ENCODE measurements around the gene SIX3. TPM values are rescaled to one million over a fixed set of nuclear protein-coding genes. Genes with fewer than 3 reads are reported as not detected.

The SIX3 gene
- total RNA-seq, 1 experiment from 2014 or later = 13.2 TPM

- TF ChIP-seq FOXP4 (CRISPR knock-in tag; IDR thresholded peaks at IDR 0.05) (no peak), JAZF1 (CRISPR knock-in tag; IDR thresholded peaks at IDR 0.05) (no peak)
These were observed 5.2 kb upstream of the SIX3 start (continued) for GRCh38 chr2:44936275-44936674.

- H3K4me3 Mint-ChIP-seq = peak overlapping the region; percentile 77
- ATAC-seq (peak; percentile 4), DNase-seq (ENCODE audit: low spot score) (peak; percentile 51)
- no peaks in the 10 kb centered on the region for H3K36me3 Mint-ChIP-seq
- peaks cover 95% of the 10 kb centered on the region for H3K27me3 Mint-ChIP-seq (ENCODE audit: low read depth)
- no peaks in the 10 kb centered on the region for H3K9me3 Mint-ChIP-seq
- TF ChIP-seq TP53 (CRISPR knock-in tag; IDR thresholded peaks at IDR 0.05) (peak; percentile 22; the same call in 1 of the 2 replicates), NR3C1 (CRISPR knock-in tag; conservative IDR thresholded peaks at IDR 0.05; ENCODE audit: low read depth) (no peak), KAT7 (CRISPR knock-in tag; IDR thresholded peaks at IDR 0.05; ENCODE audit: borderline replicate concordance) (0 out of 2 replicates have a peak, but pooled peaks have one; percentile 41), TCF7 (CRISPR knock-in tag; IDR thresholded peaks at IDR 0.05; ENCODE audit: low read depth) (no peak)
- H3K27ac Mint-ChIP-seq = no peak overlapping the region
- POLR2A ChIA-PET = interaction anchor here (1.0 to 2.4 kb wide), 2 partner anchors 134 to 168 kb away, joined by 4 to 6 read pairs; no protein-coding TSS in a partner anchor
- H3K4me1 Mint-ChIP-seq = peaks cover 49% of the 10 kb centered on the region
- CTCF ChIA-PET = interaction anchor here (0.5 to 3.0 kb wide), 12 partner anchors 9 to 642 kb away, joined by 3 to 17 read pairs (median 4); partner anchors contain the start of genes CAMKMT and SIX2
These were observed 4.5 kb upstream of the SIX3 start for GRCh38 chr2:44936715-44937687.

- DNase-seq (ENCODE audit: low spot score) (peak; percentile 79), ATAC-seq (peak; percentile 5)
- ChIA-PET CTCF (interaction anchor here (0.8 to 2.7 kb wide), 9 partner anchors 10 to 576 kb away, joined by 3 to 17 read pairs (median 4); partner anchors contain the start of genes CAMKMT and SIX2), POLR2A (interaction anchor here (1.0 to 2.4 kb wide), 2 partner anchors 135 to 169 kb away, joined by 4 to 6 read pairs; no protein-coding TSS in a partner anchor)
- no peaks in the 10 kb centered on the region for H3K36me3 Mint-ChIP-seq
- H3K4me1 Mint-ChIP-seq = peaks cover 41% of the 10 kb centered on the region
- peaks cover 95% of the 10 kb centered on the region for H3K27me3 Mint-ChIP-seq (ENCODE audit: low read depth)
- no peaks in the 10 kb centered on the region for H3K9me3 Mint-ChIP-seq
- no peak overlapping the region for H3K27ac Mint-ChIP-seq
- H3K4me3 Mint-ChIP-seq = peak overlapping the region; percentile 77
- no peak for TF ChIP-seq USF2 (CRISPR knock-in tag; IDR thresholded peaks at IDR 0.05)
- no peak for TF ChIP-seq ZBTB43 (CRISPR knock-in tag; IDR thresholded peaks at IDR 0.05)
- no peak for TF ChIP-seq AFF4 (CRISPR knock-in tag; IDR thresholded peaks at IDR 0.05; ENCODE audit: borderline replicate concordance)
- TF ChIP-seq ZNF423 (CRISPR knock-in tag; IDR thresholded peaks at IDR 0.05) = peak; percentile 94
- no peak for TF ChIP-seq ZMAT4 (CRISPR knock-in tag; IDR thresholded peaks at IDR 0.05)
- no peak for TF ChIP-seq RELA (CRISPR knock-in tag; IDR thresholded peaks at IDR 0.05; ENCODE audit: borderline replicate concordance)
- TF ChIP-seq EMX1 (CRISPR knock-in tag; IDR thresholded peaks at IDR 0.05) = no peak
- TF ChIP-seq ZSCAN18 (CRISPR knock-in tag; IDR thresholded peaks at IDR 0.05) = no peak
- TF ChIP-seq ATF2 (CRISPR knock-in tag; IDR thresholded peaks at IDR 0.05; ENCODE audit: borderline replicate concordance, low read depth) = no peak
- TF ChIP-seq MAX (CRISPR knock-in tag; IDR thresholded peaks at IDR 0.05) = no peak
- TF ChIP-seq SOX15 (CRISPR knock-in tag; IDR thresholded peaks at IDR 0.05) = no peak
- TF ChIP-seq NFATC4 (CRISPR knock-in tag; IDR thresholded peaks at IDR 0.05) = no peak
These were observed 3.7 kb upstream of the SIX3 start for GRCh38 chr2:44937688-44938240.
